ENCODE results near the gene TAF10. TPM values are rescaled to one million over a fixed set of nuclear protein-coding genes. Genes with fewer than 3 reads are reported as not detected.

The TAF10 gene
- total RNA-seq, 4 donors from 2014 or later = 35.7 to 114 (median 53.8) TPM

- Histone ChIP-seq H3K36me3 (no peaks in the 10 kb centered on the region), H3K4me1 (no peaks in the 10 kb centered on the region), H3K9me3 (no peaks in the 10 kb centered on the region), H3K27me3 (no peaks in the 10 kb centered on the region), H3K4me3 (no peak overlapping the region), H3K27ac (no peak overlapping the region)
- intact Hi-C loops (cut with DNase I; ENCODE audit: low total_unique reads) = no loop called here
- in situ Hi-C loops (cut with MboI; ENCODE audit: low pct_ligation_motif_present in 1 of 4, low pct_unique_long_range_greater_than_20kb in 1 of 4, low sequenced_read_pairs in 3 of 4) = no loop called here
- DNase-seq = no peak
- WGBS, 2 donors (ENCODE audit: low coverage in 1 of 2) = 94 to 100% methylated on average over 3 of the region's 3 CpGs
- TF ChIP-seq POLR2A (IDR thresholded peaks at IDR 0.05) (no peak), CTCF (IDR thresholded peaks at IDR 0.05) (no peak)
Observed at GRCh38 chr11:6561288-6561687, 50.7 kb downstream of the TAF10 start.

Other genes starting within 250 kb of the TAF10 start
- gene SMPD1, start 221.7 kb downstream of the TAF10 start, total RNA-seq = 10 to 100 TPM; 27.7 to 67.0 (median 43.2) TPM
- 10 to 100 TPM in 3 of 4 donors, 1 to 10 TPM in 1; 9.0 to 18.3 (median 12.0) TPM for gene APBB1, start 193.1 kb downstream of the TAF10 start, total RNA-seq
- 1 to 10 TPM in 2 of 4 donors, not detected in 2; 1.8 to 4.6 TPM for gene HPX, start 171.2 kb downstream of the TAF10 start, total RNA-seq
- gene TRIM3, start 138.3 kb downstream of the TAF10 start, total RNA-seq = 100 to 1,000 TPM in 1 of 4 donors, 10 to 100 TPM in 3; 49.1 to 205 (median 67.9) TPM
- gene ARFIP2, start 130.9 kb downstream of the TAF10 start, total RNA-seq = 100 to 1,000 TPM in 1 of 4 donors, 10 to 100 TPM in 3; 77.3 to 110 (median 87.2) TPM
- gene TIMM10B, start 130.7 kb downstream of the TAF10 start, total RNA-seq = 10 to 100 TPM; 19.1 to 40.2 (median 30.3) TPM
- 10 to 100 TPM; 19.3 to 57.5 (median 34.0) TPM for gene DNHD1, start 114.9 kb downstream of the TAF10 start, total RNA-seq
- gene RRP8, start 8.6 kb downstream of the TAF10 start, total RNA-seq = 100 to 1,000 TPM in 1 of 4 donors, 10 to 100 TPM in 2, 1 to 10 TPM in 1; 9.7 to 145 (median 48.2) TPM
- gene ILK, start 8.4 kb downstream of the TAF10 start, total RNA-seq = 100 to 1,000 TPM; 159 to 211 (median 169) TPM
- gene TPP1, start 7.2 kb upstream of the TAF10 start, total RNA-seq = 100 to 1,000 TPM in 1 of 4 donors, 10 to 100 TPM in 3; 64.0 to 114 (median 74.0) TPM
- gene DCHS1, start 43.6 kb upstream of the TAF10 start, total RNA-seq = 10 to 100 TPM in 3 of 4 donors, 1 to 10 TPM in 1; 5.5 to 17.7 (median 14.0) TPM
- gene MRPL17, start 71.1 kb upstream of the TAF10 start, total RNA-seq = 10 to 100 TPM in 3 of 4 donors, 1 to 10 TPM in 1; 9.3 to 62.9 (median 14.2) TPM
- 10 to 100 TPM in 1 of 4 donors, under 1 TPM in 3; 0.14 to 17.2 (median 0.79) TPM for gene OR2AG2, start 159.8 kb upstream of the TAF10 start, total RNA-seq
- not detected for gene OR2AG1, start 170.8 kb upstream of the TAF10 start, total RNA-seq
- gene OR6A2, start 187.5 kb upstream of the TAF10 start, total RNA-seq = 1 to 10 TPM in 1 of 4 donors, under 1 TPM in 1, not detected in 2; 0.27 to 1.3 TPM
- not detected for gene OR10A5, start 233.5 kb upstream of the TAF10 start, total RNA-seq

All from transverse colon (tissue), 4 donors.